Activated CD4-positive, CD25-positive, alpha-beta regulatory T cell treated with anti-CD3 and anti-CD28 coated beads, Interleukin-2, amount 50 U/mL, for 24 hours (primary cell): ENCODE measurements around the gene FAM25G.
"Not testable (repeated sequence)": the region's sequence is repeated elsewhere in the genome, so short reads cannot be mapped to it uniquely, and the experiment has no call there.

Source experiments
- ATAC-seq, 2 donors: fragments of 150-1000 bp; cut with Tn5 transposase; one replicate each; pipeline ENCODE4 v1.10.0; 2021; ENCODE audit warnings: mild to moderate bottlenecking in 1 of 2, moderate library complexity in 1 of 2

FAM25G gene

DNA sequence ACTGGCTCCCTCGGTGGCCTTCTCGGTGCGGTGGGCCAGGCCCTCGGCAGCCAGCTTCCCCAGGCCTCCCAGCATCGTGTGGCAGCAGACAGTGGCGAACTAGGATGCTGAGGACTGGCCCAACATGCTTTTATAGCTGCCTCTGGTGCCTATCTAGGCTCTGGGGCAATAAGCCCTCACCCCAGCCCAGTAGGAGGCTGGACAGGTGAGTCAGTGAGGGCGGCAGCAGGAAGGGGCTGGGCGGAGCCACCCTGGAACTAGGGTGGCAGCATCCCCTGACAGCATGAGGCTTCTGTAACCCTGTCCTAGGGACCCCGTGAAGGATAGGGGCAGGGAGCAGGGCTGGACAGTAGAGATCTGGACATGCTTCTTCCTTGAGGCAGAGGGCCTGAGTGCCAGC is at the start of gene FAM25G:
TSS of gene FAM25G (minus strand) at position 101 of the 400 bp plus-strand sequence. CDS start at position 75, 26 bp downstream.
- not testable (repeated sequence) for ATAC-seq

DNA sequence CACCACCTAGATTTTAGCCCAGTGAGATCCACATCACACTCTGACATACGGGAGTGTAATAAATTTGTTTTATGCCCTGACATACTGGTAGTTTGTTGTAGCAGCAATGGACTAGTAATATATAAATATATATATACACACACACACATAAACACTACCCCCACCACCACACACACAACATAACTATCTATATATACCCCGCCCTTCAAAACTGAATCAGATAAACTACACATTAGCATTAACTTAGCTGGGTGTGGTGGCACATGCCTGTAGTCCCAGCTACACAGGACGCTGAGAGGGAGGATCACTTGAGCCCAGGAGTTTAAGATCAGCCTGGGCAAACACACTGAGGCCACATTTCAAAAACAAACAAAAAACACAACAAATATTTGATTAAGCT is 44.9 kb upstream of the FAM25G start:
- ATAC-seq = not testable (repeated sequence)

DNA sequence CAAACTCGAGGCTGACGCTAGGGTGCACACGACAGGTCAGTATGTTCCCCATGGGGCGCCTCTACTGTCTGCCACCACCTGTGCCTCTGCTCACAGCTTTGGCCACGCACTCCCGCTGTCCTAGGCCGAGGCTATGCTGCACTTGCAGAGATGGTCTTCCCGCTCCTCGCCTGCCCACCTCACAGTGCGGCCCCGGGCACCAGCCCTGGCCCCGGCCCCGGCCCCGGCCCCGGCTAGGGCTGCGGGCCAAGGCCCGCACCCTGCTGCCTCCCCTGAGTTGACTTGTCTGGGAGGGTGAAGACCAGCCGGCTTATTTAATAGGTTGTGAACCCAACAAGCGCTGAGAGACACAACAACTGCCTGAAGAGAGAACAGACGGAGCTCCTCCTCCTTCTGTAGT is 32.0 kb upstream of the FAM25G start, which contains the start of gene AGAP9:
TSS of gene AGAP9 (minus strand) at position 164 of the 400 bp plus-strand sequence. CDS start at position 52, 112 bp downstream.
- not testable (repeated sequence) for ATAC-seq

DNA sequence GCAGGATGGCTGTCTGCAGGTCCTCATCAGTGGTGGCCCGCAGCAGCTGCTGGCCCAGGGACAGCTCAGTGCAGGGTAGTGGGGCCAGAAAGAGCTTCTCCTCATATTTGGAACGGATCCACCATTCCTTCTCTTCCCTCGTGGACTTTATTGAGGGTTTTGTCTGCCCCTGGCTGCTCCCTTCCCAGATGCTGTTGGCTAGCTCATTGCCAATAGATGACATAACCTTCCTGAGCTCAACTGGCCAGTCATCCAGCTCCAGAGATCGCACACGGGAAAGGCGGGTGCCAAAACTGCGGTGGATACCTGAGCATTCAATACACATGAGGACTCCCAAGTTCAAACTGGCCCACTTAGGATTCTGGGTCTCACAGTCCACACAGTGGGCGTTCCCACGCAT is 10.8 kb upstream of the FAM25G start:
- ATAC-seq = not testable (repeated sequence)

DNA sequence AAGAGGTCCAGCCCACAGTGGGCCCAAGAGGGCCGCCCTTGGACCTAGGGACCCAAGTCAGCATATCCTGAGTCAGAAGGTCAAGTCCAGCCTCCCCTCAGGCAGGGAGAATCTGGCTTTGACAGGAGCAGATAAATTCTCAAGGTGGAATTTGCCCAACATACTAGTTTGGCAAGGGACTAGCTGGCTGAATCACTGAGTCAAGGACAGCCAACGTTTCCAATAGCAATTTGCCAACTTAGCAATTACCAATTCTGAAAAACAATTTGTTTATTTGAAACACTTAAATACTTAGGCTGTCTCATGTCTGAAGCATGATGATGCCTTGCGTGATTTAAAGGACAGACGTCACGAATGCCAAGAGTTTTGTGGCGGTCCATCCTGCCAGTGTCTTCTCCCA is 2.7 kb upstream of the FAM25G start:
- not testable (repeated sequence) for ATAC-seq

DNA sequence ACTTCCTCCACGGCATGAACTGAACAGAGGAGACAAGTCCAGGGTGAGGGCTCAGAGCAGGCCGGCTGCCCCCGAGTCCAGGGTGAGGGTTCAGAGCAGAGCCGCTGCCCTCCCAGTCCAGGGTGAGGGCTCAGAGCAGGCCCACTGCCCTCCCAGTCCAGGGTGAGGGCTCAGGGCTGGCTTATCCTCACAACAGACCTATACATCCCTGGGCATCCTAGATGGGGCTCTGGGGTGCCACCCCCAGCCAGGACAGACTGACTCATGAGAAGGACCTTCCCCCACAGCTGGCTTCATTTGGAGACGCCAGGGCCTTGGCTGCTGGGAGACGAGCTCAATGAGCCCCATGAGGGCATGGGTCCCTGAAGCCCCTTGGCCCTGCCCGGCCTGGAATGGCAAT is 1.9 kb downstream of the FAM25G start:
- not testable (repeated sequence) for ATAC-seq

DNA sequence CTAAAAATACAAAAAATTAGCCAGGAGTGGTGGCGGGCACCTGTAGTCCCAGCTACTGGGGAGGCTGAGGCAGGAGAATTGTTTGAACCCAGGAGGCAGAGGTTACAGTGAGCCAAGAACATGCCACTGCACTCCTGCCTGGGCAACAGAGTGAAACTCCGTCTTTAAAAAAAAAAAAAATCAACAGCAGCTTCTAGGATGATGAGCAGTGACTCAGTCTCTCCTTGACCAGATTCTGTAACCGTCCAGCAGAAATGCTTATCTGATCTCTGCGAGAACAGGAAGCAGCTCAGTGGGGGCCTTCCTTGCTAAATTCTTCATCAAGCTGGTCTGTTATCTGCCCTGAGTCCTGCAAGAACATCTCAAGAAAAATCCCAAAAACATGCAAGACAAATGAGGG is 5.6 kb downstream of the FAM25G start:
- ATAC-seq = not testable (repeated sequence)

DNA sequence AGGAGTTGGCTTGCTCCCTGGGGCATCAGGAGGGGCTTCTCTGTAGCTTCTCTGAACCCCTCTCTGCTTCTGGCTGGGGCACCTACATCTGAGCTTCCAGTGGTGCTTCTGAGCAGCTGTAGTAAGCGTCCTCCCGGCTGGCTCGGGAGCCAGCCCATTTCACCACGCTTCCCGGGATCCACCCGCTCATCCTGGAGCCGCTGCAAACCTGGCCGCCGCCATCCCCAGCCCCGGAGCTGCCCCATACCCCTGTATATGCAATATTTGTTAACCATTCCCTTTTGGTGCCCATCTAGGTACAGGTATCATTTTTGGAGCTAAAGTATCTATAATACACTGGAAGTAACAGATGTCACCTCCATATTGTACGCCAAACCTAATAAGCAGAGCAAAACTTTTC is 6.7 kb downstream of the FAM25G start:
- not testable (repeated sequence) for ATAC-seq

DNA sequence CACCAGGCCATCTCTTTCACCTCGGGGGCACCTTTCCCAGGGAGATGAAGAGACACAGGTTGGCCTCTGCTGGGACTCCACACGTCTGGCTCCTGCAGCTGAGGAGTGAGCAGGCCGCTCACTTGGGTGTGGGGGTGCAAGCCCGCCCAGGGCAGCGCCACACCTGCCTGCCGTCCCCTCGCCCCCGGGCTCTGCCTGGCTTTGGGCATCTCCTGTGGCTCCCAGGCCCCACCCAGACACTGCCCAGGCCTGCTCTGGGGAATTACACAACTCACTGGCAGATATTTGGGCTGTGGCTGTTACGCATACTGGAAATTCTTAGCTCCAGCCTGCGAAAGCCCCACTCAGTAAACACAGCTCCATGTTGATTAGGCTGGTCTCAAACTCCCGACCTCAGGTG is 7.6 kb downstream of the FAM25G start, which contains the start of gene ANXA8:
TSS of gene ANXA8 (minus strand) at position 193 of the 400 bp plus-strand sequence. CDS start at position 11, 182 bp downstream.
- not testable (repeated sequence) for ATAC-seq

DNA sequence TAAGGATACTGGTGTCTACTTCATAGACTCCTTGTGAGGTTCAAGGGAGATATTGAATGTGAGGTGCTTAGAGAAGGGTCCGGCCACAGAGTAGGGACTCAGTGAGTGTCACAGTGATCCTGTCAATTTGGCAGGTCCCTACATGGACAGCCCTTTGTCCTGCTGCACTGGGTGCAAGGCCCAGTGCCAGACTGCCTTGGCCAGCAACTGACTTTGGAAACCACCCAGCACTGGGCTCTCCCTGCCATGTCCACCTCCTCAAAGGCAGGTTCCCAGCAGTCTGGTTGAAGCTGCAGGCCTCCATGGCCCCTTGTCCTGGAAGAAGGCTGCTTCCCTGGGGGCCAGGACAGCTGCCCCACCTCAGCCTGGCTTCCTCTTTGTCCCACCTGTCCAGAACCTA is 9.1 kb downstream of the FAM25G start:
- not testable (repeated sequence) for ATAC-seq

DNA sequence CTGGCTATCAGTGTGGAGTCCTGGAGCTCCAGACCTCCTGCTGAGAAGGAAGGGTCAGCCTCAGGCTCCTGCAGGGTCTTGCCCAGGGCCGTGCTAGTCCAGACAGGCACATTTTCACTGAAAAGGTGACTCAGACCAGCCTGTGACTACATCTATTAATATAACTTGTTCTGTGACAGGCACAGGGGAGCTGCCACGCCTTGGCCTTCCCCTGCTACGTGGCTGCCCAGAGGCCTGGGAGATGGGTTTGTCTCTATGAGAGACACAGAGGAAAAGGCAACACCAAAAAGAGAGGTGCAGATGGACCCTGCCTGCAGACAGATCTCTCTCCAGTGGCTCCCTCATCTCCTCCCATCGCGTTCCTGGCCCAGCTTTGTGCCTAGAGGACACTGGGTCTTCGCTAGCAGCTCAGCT is 9.7 kb downstream of the FAM25G start:
- ATAC-seq = not testable (repeated sequence)

DNA sequence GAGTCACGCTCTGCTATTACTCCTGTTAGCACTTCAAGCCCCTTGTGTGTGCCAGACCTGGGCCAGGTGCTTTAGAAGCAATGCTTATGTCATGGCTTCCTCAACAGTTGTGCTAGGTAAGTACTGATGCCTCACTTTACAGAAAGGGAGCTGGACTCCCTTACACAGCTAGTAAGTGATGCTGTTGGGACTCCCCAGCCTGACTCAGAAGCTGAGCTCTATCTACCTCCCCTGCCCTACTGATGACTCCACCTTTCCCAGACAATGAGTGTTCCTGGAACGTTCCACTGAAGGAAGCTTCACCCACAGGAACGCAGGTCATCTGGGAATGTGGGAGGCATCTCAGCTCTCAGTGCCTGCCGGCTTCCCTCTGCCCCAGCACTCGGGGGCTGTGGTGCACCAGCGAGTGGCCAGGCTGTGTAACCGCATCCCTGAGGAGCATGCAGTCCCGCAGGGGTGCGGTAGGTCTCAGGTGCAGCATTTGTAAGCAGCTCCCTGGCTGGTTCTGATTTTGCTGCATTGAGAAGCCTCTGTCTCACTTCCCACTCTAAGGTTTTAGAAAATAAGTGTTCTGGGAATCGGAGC is 10.2 kb downstream of the FAM25G start:
- ATAC-seq = peak in 1 of 2 donors; percentile 68

DNA sequence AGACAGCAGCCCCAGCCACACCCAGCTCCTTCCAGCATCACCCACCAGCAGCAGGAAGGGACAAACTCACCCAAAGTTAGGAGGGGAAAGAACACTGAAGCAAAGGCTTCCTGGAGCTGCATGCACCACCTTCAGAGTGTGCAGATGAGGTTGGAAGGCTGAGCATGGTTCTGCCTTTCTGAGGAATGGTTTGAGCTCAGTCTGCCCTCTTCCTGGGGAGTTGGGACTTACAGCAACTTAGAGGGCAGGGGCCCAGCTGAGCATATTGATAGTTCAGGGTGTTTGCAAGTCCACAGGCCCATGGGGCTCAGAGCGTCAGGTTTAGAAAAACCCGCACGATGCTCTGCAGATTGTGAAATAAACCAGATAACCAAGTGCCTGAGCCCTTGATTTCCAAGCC is 11.4 kb downstream of the FAM25G start:
- not testable (repeated sequence) for ATAC-seq

DNA sequence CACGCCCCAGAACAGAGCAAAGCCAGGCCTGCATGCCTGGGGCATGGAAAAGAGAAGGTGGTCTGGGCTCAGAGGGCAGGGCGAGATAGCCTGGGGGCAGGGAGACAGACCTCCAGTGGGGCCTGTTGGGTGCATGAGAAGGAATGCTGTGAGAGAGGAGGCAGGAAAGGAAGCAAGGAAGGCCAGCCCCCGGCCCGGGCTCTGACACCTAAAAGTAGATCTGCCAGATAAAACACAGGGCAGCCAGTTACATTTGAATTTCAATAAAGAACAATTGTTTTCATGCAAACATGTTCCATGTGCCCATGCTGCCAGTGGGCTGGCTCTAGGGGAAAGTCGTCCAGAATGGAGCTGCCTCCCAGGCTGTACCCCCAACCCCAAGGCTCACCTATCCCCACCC is 13.4 kb downstream of the FAM25G start:
- ATAC-seq = not testable (repeated sequence)

DNA sequence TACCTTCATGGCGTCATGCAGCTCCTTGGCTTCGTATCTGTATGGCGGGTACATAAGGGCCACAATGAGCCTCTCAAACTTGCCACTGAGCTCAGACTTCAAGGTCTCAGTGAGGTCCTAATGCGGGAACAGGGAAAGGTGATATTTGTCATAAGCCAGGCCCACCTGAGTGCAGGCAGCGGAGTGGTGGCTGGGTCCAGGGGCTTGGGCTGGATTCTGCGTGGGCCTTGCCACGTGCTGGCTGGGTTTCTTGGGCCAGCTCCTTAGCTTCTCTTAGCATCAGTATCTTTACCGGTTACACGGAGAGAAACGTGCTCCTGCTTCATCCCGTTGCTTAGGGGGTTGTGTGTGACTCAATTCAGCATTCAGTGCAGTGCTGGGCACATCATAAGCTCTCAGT is 14.4 kb downstream of the FAM25G start:
- not testable (repeated sequence) for ATAC-seq

DNA sequence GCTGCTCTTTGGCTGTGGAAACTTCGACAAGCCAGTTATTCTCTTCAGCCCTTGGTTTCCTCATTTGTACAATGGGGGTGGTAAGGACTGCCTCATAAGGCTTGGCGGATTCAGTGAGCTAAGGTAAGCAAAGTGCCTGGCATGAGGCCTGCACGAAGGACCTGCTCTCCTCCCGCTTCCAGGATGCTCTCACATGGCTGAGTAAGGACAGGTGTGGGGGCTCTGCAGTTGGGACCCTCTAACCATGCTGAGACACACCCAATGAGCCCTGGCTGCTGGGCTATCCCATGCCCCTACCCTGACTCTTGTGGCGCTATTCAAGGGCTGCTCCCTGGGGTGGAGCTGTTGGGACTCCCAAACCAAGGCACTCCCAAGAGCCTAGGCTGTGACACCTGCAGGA is 16.4 kb downstream of the FAM25G start:
- ATAC-seq = not testable (repeated sequence)

DNA sequence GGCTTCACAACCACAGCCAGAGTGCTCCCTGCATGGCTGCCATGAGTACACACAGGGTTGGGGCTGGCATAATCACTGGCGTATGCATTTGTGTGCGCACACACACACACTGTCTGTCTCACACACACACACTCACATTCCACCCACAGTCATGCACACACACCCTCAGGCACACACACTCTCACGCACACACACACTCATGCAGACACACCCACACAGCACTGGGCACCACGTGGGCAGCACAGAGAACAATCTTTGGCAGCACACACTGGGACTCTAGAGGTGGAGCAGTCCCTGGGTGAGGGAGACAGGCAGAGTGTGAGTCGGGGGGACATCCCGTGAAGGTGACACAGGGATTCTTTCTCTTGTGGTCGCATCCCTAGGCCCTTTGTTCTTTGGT is 18.0 kb downstream of the FAM25G start:
- ATAC-seq = not testable (repeated sequence)

DNA sequence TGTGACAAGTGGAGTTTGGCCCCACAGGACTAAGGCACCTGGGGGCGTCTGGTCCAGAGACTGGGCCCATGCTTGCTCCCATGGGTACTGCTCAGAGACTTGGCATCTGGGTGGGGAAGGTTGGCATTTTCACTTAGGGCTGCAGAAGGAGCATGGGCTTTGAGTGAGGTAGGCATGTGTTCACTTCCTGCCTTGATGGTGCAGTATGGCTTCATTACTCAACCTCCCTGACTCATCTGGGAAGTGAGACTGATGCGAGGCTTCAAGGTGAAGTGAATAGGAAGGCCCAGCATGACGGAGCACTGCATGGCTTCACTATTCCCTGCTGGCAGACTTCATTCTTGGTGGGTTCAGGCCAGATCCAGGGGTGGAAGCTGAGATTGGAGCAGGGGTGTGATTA is 18.9 kb downstream of the FAM25G start:
- ATAC-seq = peak; percentile 72 to 85

DNA sequence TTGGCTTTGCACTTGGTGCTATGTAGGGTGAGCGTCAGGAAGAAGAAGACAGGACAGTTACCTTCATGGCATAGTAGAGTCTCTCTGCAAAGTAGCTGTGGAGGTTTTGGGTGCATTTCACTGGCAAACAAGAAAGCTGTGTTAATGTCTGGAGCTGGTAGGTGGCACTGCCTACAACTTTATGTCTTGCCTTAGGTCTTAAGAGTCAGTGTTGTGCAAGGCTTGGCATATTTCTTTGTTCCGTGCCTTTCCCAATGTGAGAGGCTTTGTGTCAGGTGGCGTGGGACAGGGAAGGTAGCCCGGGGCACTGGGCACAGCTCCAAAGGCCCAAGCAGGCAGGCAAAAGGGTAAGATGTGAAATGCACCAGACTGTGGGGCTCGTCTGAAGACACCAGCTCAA is 19.4 kb downstream of the FAM25G start:
- not testable (repeated sequence) for ATAC-seq

DNA sequence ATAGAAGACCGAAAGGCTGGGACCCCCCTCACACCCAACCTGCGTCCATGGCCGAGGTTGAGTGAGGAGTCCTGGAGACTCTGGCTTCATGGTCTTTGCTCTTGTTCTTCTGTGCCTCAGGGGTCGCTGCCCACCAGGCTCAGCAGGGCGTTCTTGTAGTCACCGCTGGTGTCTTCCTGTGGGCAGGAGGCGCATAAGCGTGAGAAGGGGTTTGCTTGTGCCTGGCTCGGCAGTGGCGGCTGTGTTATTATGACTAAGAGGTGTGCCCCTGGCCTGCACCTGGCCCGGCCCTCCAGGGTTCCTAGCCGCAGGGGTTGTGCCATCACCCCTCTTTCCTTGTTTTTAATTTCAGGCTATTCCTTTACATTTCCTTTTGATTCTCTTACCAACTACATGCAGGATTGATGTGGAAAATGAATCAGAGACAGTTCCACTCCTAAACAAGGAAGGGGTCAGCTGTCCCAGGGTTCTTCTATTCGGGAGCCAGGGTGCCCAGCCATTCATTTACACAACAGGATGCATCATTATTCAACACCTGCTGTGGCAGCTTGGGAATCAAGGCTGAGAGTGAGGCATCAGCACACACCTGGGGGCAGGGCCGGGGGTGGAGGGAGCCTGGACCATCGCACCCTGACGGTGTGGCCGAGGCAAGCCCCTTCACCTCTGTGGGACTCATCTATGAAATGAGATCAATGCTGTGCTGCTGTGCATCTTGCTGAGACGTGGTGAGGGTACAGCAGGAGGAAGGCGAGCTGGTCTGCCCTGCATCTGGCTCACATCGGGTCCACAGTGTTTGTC is 22.6 kb downstream of the FAM25G start:
- not testable (repeated sequence) for ATAC-seq

DNA sequence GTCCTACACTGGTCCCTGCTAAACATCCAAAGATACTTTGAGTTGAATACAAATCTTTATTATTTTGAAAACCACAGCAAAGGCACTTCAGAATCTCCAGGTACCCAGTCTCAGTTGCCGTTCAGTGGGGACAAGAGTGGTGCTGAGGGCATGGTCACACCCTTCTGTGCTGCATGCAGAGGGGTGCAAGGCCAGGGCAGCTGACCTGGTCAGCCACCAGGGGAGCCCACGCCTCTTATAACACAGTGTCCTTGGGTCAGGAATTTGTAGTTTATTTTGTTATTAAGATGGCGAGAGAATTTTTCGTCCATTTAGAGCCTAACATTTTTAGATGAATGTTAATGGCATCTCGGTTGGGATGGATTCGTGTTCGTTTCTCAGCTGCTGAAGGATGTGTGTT is 23.5 kb downstream of the FAM25G start:
- ATAC-seq = not testable (repeated sequence)

DNA sequence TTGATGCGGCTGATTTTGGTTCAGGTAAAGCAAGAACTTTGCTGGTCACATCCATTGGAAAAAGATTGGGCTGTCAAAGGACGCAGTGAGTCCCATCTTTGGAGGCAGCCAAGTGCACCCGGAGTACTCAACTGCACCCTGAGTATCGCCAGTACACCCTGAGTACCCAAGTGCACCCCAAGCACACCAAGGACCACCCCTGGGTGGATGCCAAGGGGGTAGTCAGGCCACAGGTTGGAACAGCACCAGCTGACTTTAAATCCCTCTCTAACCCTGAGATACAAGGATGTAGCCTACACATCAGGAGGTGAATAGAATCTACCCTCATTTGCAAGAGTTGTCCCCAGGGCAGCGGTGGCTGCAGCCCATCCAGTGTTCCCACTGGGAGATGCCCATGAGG is 24.0 kb downstream of the FAM25G start:
- ATAC-seq = not testable (repeated sequence)

DNA sequence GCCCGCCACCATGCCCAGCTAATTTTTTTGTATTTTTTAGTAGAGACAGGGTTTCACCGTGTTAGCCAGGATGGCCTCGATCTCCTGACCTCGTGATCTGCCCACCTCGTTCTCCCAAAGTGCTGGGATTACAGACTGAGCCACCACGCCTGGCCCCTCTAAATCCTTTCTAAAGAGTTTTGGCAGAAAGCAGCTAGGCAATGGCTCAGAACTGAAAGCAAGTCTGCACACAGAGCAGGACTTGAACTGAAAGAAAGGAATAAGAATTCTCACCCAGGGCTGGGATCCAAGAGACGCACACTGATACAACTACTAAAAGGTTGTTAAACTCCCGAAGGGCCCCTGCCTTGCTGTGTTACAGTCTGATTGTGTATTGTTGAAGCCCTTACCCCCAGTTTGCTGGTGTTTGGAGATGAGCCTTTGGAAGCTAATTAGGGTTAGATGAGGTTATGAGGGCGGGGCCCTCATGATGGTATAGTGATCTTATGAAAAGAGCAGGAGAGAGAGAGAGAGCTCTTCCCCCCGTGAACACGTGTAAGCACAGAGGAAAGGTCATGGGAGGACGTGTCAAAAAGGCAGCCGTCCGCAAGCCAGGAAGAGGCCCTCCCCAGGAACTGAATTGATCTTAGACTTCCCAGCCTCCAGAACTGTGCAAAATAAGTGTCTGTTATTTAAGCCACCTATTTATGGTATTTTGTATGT is 26.1 kb downstream of the FAM25G start:
- not testable (repeated sequence) for ATAC-seq
